Measurements from ENCODE around the gene HSD17B2. TPM values are rescaled to one million over a fixed set of nuclear protein-coding genes. Genes with fewer than 3 reads are reported as not detected.

Gene HSD17B2
- total RNA-seq, 2 donors from 2014 or later = not detected

GRCh38 chr16:82020051-82020450 is 15.0 kb upstream of the HSD17B2 start:
- no peak for DNase-seq
- Histone ChIP-seq H3K27me3 (ENCODE audit: control insufficient read depth, insufficient read depth, low read length, poor library complexity, severe bottlenecking) (no peaks in the 10 kb centered on the region), H3K27ac (ENCODE audit: low read depth, low read length) (no peak overlapping the region), H3K36me3 (ENCODE audit: control insufficient read depth, insufficient read depth, low read length) (no peaks in the 10 kb centered on the region), H3K4me3 (ENCODE audit: low read length) (no peak overlapping the region), H3K9me3 (ENCODE audit: control insufficient read depth, low read length) (no peaks in the 10 kb centered on the region), H3K9ac (ENCODE audit: extremely low read depth, low read length, poor library complexity, severe bottlenecking) (no peak overlapping the region), H3K4me1 (ENCODE audit: control insufficient read depth, insufficient read depth, low read length) (no peaks in the 10 kb centered on the region)
- H3K27me3 Mint-ChIP-seq (ENCODE audit: insufficient read depth) = peaks cover 21% of the 10 kb centered on the region
- WGBS, 2 experiments (ENCODE audit: insufficient coverage in 1 of 2, insufficient read length in 1 of 2) = 87 to 94% methylated on average over 3 to 4 of the region's 5 CpGs
- no peaks in the 10 kb centered on the region for H3K36me3 Mint-ChIP-seq (ENCODE audit: low read depth)
- TF ChIP-seq CTCF (conservative IDR thresholded peaks at IDR 0.05) = no peak
- H3K9me3 Mint-ChIP-seq = peaks cover 7% of the 10 kb centered on the region
- no peak overlapping the region for H3K27ac Mint-ChIP-seq
- H3K4me1 Mint-ChIP-seq = no peaks in the 10 kb centered on the region
- H3K4me3 Mint-ChIP-seq = no peak overlapping the region

GRCh38 chr16:82023206-82023605 is 11.8 kb upstream of the HSD17B2 start:
- H3K4me3 ChIP-seq (ENCODE audit: low read length) = no peak overlapping the region
- TF ChIP-seq CTCF (conservative IDR thresholded peaks at IDR 0.05) = no peak
- H3K9ac ChIP-seq (ENCODE audit: extremely low read depth, low read length, poor library complexity, severe bottlenecking) = no peak overlapping the region
- Mint-ChIP-seq H3K9me3 (peaks cover 5% of the 10 kb centered on the region), H3K27me3 (ENCODE audit: insufficient read depth) (peaks cover 23% of the 10 kb centered on the region), H3K4me1 (no peaks in the 10 kb centered on the region), H3K36me3 (ENCODE audit: low read depth) (no peaks in the 10 kb centered on the region), H3K27ac (no peak overlapping the region), H3K4me3 (no peak overlapping the region)
- no peak overlapping the region for H3K27ac ChIP-seq (ENCODE audit: low read depth, low read length)
- H3K36me3 ChIP-seq (ENCODE audit: control insufficient read depth, insufficient read depth, low read length) = no peaks in the 10 kb centered on the region
- H3K4me1 ChIP-seq (ENCODE audit: control insufficient read depth, insufficient read depth, low read length) = no peaks in the 10 kb centered on the region
- WGBS, 2 experiments (ENCODE audit: insufficient coverage in 1 of 2, insufficient read length in 1 of 2) = 89 to 94% methylated on average over 3 to 7 of the region's 7 CpGs
- peaks cover 15% of the 10 kb centered on the region for H3K27me3 ChIP-seq (ENCODE audit: control insufficient read depth, insufficient read depth, low read length, poor library complexity, severe bottlenecking)
- H3K9me3 ChIP-seq (ENCODE audit: control insufficient read depth, low read length) = no peaks in the 10 kb centered on the region
- DNase-seq = no peak

GRCh38 chr16:82024316-82024715 is 10.7 kb upstream of the HSD17B2 start:
- Histone ChIP-seq H3K27ac (ENCODE audit: low read depth, low read length) (no peak overlapping the region), H3K4me3 (ENCODE audit: low read length) (no peak overlapping the region), H3K4me1 (ENCODE audit: control insufficient read depth, insufficient read depth, low read length) (no peaks in the 10 kb centered on the region), H3K36me3 (ENCODE audit: control insufficient read depth, insufficient read depth, low read length) (no peaks in the 10 kb centered on the region), H3K9ac (ENCODE audit: extremely low read depth, low read length, poor library complexity, severe bottlenecking) (no peak overlapping the region), H3K27me3 (ENCODE audit: control insufficient read depth, insufficient read depth, low read length, poor library complexity, severe bottlenecking) (peaks cover 15% of the 10 kb centered on the region), H3K9me3 (ENCODE audit: control insufficient read depth, low read length) (no peaks in the 10 kb centered on the region)
- no peaks in the 10 kb centered on the region for H3K36me3 Mint-ChIP-seq (ENCODE audit: low read depth)
- H3K9me3 Mint-ChIP-seq = peaks cover 5% of the 10 kb centered on the region
- no peak overlapping the region for H3K4me3 Mint-ChIP-seq
- 93% methylated on average over 1 of the region's 1 CpG; no CpG with 5 or more reads in 1 of the 2 experiments for WGBS, 2 experiments (ENCODE audit: insufficient coverage in 1 of 2, insufficient read length in 1 of 2)
- no peak overlapping the region for H3K27ac Mint-ChIP-seq
- no peaks in the 10 kb centered on the region for H3K4me1 Mint-ChIP-seq
- no peak for DNase-seq
- peaks cover 20% of the 10 kb centered on the region for H3K27me3 Mint-ChIP-seq (ENCODE audit: insufficient read depth)
- TF ChIP-seq CTCF (conservative IDR thresholded peaks at IDR 0.05) = no peak

Measured in endodermal cell (in vitro differentiated cells).